Stimulated activated memory B cell treated with anti-CD40 and anti-IgM and Interleukin-4, amounts not matched to agents 10 μg/mL and 1 μg/mL and 100 μg/mL, for 72 hours (primary cell): ENCODE data around the gene HMX1.

Source experiments
- ATAC-seq: fragments of 150-1000 bp; cut with Tn5 transposase; 2 replicates; pipeline ENCODE4 v1.10.0; 2021
- H3K27ac Mint-ChIP-seq: one replicate; pipeline ENCODE4 v1.8.0; 2022; ENCODE audit warnings: mild to moderate bottlenecking, mixed read lengths
- H3K27me3 Mint-ChIP-seq: one replicate; pipeline ENCODE4 v1.8.0; 2022; ENCODE audit warnings: mixed read lengths
- H3K36me3 Mint-ChIP-seq: one replicate; pipeline ENCODE4 v1.8.0; 2022; ENCODE audit warnings: mixed read lengths
- H3K4me1 Mint-ChIP-seq: one replicate; pipeline ENCODE4 v1.8.0; 2022; ENCODE audit warnings: mixed read lengths
- H3K4me3 Mint-ChIP-seq: one replicate; pipeline ENCODE4 v1.8.0; 2022; ENCODE audit warnings: mild to moderate bottlenecking, moderate library complexity, mixed read lengths
- H3K9me3 Mint-ChIP-seq: one replicate; pipeline ENCODE4 v1.8.0; 2022; ENCODE audit warnings: mixed read lengths

The HMX1 gene

DNA sequence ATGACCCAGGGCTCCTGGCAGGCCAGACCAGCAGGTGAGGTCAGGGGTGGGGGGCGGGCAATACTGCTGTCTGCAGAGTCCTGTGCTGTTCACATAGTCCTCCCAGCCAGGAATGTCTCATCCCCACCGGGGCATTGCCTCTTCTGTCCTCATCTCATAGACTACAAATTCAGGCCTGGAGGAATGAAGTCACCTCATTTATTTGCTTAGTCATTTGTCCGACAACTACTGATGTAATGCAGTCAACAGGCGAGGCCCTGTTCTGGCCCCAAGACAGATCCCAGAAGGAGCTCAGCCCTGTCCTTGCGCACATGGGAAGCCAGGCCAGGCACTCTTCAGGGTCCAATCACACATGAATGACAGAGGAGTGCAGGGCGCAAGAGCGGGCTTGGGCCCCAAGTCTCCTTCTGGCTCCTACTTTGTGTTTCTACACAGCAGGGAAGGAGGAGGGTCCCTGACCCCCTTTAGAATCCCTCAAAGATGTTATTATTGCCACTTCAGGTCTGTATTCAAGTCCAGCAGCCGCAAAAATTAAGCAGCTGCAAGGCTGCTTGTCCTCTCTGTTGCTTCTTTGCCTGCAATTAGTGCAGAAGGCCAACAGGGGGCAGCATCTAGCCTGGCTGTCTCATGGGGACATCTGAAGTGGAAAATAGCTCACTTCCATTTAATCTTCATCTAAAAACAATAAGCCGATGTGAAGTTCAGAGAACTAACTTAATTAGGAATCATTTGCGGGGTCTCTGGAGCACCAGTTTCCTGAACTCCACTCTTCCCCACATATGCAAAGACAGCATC, 15.2 kb upstream of the HMX1 start:
- peaks cover 79% of the 10 kb centered on the region for H3K27me3 Mint-ChIP-seq

DNA sequence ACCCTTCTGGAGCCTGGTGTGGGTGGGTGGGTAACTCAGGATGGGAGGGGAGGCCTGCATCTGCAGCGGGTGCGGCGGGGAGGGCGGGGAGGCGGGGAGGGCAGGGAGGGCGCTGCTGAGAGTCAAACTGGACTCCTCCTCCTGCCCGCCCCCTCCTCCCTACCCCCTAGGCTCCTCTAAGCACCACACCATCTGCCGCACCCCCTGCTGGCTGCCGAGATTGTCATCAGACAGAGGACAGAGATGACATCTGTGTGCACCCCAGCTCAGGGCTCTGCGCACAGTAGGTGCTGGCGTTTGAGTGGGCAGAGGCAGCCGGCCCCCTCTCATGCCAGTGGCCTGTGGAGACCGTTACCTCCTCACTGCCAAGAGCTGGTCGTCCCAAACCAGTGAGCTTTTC, 10.6 kb upstream of the HMX1 start:
- H3K9me3 Mint-ChIP-seq, result peaks cover 5% of the 10 kb centered on the region
- H3K4me1 Mint-ChIP-seq, result no peaks in the 10 kb centered on the region
- no peak for ATAC-seq
- H3K27me3 Mint-ChIP-seq, result peaks cover 81% of the 10 kb centered on the region
- no peak overlapping the region for H3K4me3 Mint-ChIP-seq
- H3K27ac Mint-ChIP-seq, result no peak overlapping the region
- H3K36me3 Mint-ChIP-seq, result no peaks in the 10 kb centered on the region

More for the DNA sequence above, 15.2 kb upstream of the HMX1 start:
- no peaks in the 10 kb centered on the region for H3K4me1 Mint-ChIP-seq
- ATAC-seq, result no peak
- H3K4me3 Mint-ChIP-seq, result no peak overlapping the region
- no peaks in the 10 kb centered on the region for H3K9me3 Mint-ChIP-seq
- H3K36me3 Mint-ChIP-seq, result no peaks in the 10 kb centered on the region
- H3K27ac Mint-ChIP-seq, result no peak overlapping the region

DNA sequence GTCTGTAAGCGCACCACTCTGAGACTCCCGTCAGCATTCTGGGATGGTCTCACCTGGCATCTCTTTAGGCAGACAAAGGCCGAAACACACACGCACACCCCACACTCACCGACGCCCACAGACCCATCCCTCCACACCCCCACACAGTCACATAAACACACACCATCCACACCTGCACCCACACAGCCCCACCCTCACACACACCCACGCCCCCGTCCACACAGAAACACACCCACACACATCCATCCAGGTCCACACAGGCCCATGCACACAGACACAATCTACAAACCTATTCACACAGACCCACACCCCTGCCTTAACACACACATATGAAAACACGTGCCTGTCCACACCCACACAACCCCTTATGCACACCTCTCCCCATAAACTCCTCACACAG, 9.2 kb upstream of the HMX1 start:
- Mint-ChIP-seq H3K4me3 (no peak overlapping the region), H3K27ac (no peak overlapping the region), H3K36me3 (no peaks in the 10 kb centered on the region), H3K4me1 (no peaks in the 10 kb centered on the region), H3K27me3 (peaks cover 85% of the 10 kb centered on the region), H3K9me3 (peaks cover 5% of the 10 kb centered on the region)
- ATAC-seq, result no peak

DNA sequence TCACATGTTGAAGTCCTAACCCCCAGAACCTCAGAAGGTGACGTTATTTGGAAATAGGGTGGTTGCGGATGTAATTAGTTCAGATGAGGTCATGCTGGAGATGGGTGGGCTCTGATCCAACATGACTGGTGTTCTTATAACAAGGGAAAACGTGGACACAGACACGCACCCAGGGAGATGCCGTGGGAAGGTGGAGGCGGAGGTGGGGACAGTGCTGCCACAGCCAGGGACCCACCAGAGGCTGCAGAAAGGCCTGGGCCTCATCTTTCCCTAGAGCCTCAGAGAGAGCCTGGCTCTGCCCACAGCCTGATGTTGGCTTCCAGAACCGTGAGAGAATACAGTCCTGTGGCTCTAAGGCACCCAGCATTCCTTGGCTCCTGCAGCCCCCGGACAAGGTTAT, 7.9 kb upstream of the HMX1 start:
- ATAC-seq, result no peak

DNA sequence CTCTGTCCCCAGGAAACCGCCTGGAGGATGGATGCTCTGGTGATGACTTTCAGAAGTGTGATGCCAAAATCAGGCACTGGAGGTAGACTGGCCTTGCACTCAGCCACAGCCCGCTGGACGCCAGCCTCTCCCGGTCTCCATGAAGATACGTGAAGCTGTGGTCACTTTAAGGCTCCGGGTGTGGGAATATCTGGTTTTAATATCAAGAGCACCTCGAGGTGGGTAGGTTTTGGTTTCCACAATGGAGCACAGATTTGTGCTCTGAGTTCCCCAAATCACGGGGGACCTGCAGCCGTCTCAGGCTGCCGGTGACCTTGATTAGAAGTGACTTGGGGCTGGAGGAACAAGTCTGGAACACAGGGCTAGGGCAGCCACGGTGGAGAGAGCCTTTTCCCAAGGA, 6.8 kb upstream of the HMX1 start:
- H3K4me1 Mint-ChIP-seq, result no peaks in the 10 kb centered on the region
- ATAC-seq, result no peak
- H3K27me3 Mint-ChIP-seq, result peaks cover 94% of the 10 kb centered on the region
- peaks cover 6% of the 10 kb centered on the region for H3K36me3 Mint-ChIP-seq
- H3K27ac Mint-ChIP-seq, result no peak overlapping the region
- peaks cover 15% of the 10 kb centered on the region for H3K9me3 Mint-ChIP-seq
- no peak overlapping the region for H3K4me3 Mint-ChIP-seq

More for the DNA sequence above, 7.9 kb upstream of the HMX1 start:
- Mint-ChIP-seq H3K27me3 (peaks cover 94% of the 10 kb centered on the region), H3K27ac (no peak overlapping the region), H3K36me3 (peaks cover 6% of the 10 kb centered on the region), H3K9me3 (peaks cover 15% of the 10 kb centered on the region), H3K4me3 (no peak overlapping the region), H3K4me1 (no peaks in the 10 kb centered on the region)

DNA sequence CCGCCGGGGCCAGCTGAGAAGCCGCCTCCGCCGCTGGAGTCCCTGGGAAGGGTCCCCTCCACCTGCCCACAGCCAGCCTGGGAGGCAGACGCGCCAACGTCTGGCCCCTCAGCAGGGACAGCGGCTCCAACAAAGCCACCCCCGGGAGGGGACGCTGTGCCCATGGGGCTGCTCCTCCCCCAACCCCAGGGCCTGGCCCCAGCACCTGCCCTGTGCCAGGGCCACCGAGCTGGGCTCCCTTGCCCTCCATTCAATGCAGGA, 6.1 kb upstream of the HMX1 start:
- Mint-ChIP-seq H3K4me3 (no peak overlapping the region), H3K4me1 (no peaks in the 10 kb centered on the region), H3K27ac (no peak overlapping the region), H3K36me3 (peaks cover 6% of the 10 kb centered on the region), H3K9me3 (peaks cover 15% of the 10 kb centered on the region), H3K27me3 (peaks cover 94% of the 10 kb centered on the region)
- ATAC-seq, result no peak

DNA sequence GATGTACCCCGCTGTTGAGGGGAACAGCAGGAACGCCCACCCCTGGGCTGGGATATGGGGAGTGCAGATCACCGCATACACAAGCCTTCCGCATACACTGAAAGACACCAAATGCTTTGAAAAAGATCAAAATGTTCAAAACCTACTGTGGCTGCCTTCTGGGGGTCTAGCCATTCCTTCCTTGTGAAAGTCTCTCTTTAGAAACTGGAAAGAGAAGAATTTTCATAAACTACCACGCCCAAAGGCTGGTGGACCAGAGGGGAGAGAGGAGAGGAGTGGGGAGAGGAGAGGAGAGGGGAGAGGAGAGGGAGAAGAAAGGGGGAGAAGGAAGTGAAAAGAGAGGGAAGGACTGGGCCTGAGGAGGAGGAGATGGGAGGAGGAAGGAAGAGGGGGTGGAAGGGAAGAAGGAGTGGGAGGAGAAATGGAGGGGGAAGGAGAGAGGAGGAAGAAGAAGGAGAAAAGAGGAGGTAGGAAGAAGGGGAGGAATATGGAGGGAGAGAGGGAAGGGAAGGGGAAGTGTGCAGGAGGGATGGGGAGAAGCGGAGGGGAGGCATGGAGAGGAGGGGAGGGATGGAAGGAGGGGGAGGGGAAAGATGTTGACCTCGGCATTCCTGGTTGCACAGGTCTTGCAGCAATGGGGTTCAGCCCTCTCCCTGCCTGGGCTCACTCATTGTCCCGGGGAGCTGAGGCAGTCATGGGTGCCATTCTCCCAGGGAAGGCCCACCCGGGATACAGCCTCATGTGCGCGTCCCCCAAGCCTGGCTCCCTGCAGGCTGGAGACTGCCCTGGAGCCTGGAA, 5.5 kb upstream of the HMX1 start:
- H3K4me3 Mint-ChIP-seq, result no peak overlapping the region
- H3K27me3 Mint-ChIP-seq, result peaks cover 94% of the 10 kb centered on the region
- peaks cover 15% of the 10 kb centered on the region for H3K9me3 Mint-ChIP-seq
- no peak overlapping the region for H3K27ac Mint-ChIP-seq
- peaks cover 6% of the 10 kb centered on the region for H3K36me3 Mint-ChIP-seq
- no peak for ATAC-seq
- no peaks in the 10 kb centered on the region for H3K4me1 Mint-ChIP-seq

DNA sequence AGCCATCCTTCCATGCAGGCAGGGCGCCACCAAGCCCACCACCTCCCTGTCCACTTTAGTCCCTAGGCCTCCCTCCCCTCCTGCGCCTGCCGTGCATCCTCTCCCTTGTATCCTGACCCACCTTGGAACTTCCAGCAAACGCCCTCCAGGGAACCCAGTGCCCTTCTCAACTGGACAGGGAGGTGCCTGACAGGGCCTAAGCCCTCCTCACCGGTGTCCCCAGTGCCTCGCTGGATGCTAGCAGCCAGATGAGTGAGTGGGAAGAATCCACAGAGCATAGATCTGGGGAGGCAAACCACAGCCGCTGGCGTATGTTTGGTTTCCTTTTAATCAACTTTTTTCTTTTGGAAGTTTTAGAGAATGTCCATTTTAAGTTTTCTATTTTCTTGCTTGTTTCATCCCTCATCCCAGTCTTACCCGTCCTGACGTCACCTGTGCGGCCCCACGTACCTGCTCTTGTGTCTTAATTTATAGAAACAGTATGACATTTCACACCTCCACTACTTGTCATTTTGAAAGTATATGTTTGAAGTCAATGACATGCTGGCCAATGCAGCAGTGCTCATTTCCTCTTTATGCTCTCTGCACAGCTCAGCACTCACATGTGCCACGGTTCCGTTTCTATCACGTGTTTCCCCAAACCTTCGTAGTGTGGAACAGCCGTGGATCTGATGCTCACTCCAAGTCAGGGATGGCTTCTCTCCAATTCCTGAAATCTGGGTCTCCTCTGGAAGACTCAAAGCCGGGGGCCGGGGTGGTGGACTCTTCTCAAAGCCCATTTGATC, 3.4 kb upstream of the HMX1 start:
- ATAC-seq, result no peak
- Mint-ChIP-seq H3K27ac (no peak overlapping the region), H3K27me3 (peaks cover 89% of the 10 kb centered on the region), H3K9me3 (peaks cover 10% of the 10 kb centered on the region), H3K4me3 (no peak overlapping the region), H3K36me3 (peaks cover 6% of the 10 kb centered on the region), H3K4me1 (no peaks in the 10 kb centered on the region)

DNA sequence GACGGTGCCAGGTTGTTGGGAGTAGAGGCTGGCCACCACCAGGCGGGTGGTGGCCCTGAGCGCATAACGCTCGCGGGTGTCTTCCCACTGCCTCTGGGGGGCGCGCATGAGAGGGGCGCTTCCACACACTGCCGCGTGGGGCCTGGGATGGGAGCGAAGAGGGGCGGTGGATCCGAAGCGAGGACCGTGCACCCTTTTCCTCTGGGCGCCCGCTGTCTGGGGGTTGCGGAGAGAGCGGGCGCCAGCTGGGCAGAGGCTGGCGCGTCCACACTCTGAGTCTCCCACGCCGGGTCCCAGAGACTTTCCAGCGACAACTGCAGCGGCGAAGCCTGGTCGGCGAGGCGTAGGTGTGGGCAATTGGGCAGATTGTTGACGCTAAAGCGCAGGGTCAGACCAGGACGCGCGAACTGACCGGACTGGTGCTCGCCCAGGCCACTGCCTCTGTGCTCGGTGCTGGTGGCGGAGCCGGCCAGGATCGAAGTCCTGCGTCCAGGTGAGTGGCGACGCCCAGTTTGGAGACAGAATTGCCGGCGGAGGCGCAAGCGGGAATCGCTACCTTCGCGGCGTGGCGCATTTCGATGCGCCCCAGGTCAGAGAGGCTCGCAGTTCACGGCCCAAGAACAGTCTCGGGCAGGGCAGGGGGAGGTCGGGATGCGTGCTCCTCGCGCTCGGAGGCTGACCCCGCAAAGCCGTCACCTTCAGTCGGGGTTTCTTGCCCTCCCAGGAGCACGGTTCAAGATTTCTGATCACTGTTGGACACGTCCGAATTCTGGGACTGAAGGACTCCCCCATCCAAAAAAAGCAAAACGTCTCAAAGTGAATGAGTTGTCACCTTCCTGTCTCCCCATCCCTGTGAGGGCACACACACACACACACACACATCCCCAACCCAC, 2.6 kb upstream of the HMX1 start:
- no peaks in the 10 kb centered on the region for H3K4me1 Mint-ChIP-seq
- no peak overlapping the region for H3K4me3 Mint-ChIP-seq
- no peak for ATAC-seq
- peaks cover 90% of the 10 kb centered on the region for H3K27me3 Mint-ChIP-seq
- H3K36me3 Mint-ChIP-seq, result peaks cover 6% of the 10 kb centered on the region
- peaks cover 10% of the 10 kb centered on the region for H3K9me3 Mint-ChIP-seq
- H3K27ac Mint-ChIP-seq, result no peak overlapping the region

DNA sequence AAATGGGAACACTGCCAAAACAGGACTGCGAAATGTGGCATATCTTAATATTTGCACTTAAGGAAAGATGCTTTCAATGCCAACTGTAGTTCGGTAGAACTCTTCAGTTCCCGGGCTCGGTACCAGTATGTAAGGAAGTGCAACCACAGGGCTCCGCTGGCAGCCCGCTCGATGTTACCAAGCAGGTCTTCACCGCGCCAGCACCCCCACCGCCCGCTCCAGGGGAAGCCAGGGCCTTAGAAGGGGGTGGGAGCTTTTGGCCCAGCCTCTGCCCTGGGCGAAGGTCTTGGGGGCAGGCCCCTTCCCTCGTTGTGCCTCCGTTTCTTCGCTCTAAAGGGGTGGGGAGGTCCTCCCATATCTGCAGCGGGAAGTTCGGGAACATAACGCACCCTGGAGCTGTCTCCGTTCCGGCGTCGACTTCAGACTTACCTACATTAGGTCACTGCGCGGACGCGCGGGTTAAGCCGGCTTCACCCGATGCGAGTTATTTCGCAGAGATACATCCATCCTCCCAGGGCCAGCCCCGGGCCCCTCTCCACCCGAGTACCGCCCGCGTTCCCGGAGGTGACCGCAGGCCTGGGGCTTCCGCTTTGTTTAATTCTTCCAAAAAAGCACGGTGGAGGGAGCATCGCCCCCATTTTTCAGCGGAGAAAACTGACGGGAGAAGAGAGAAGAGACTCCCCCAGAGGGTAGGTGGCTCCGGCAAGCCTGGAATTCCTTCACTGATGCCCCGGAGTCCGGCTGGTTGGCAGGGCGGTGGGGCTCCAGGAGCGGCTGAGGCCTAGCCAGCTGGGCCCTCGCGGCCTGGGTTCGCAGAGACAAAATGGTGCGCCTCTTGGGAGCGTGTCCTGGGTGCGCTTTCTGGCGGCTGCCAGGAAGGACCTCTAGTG, 1.0 kb upstream of the HMX1 start:
- H3K36me3 Mint-ChIP-seq, result peaks cover 6% of the 10 kb centered on the region
- no peak overlapping the region for H3K4me3 Mint-ChIP-seq
- no peak for ATAC-seq
- peaks cover 10% of the 10 kb centered on the region for H3K9me3 Mint-ChIP-seq
- peaks cover 89% of the 10 kb centered on the region for H3K27me3 Mint-ChIP-seq
- no peak overlapping the region for H3K27ac Mint-ChIP-seq
- H3K4me1 Mint-ChIP-seq, result no peaks in the 10 kb centered on the region

DNA sequence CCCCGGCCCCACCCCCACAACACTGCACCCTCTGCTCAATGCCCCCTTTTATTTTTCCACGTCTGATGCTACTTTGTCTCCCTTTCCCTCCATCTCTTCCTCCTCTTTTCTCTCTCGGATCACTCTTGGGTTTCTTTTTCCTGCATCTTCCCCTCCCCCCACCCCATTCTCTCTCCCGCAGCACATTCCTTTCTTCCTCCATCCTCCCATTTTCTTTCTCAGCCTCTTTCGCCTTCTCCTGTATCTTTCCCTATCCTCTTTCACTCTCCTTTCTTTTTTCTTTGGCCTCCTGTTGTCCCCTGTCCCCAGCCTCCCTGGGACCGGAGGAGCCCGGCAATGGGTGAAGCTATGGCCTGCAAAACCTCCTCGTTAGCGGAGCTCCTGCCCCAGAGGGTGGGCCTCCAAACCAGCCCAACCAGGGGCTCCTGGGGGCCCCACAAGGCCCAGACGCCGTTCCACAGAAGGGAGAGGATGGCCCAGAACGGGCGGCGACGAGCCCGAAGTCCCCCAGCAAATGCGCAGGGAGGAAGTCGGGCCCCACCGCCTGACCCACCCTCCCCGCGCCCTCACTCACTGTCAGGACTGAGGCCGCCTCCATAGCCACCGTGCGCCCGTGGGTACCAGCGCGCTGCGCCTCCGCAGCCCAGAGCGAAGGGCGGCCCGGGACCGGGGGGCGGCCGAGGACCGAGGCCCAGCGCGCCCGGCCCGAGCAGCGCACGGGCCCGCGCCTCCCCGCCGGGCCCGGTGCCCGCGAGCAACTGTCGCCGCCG, 807 bp downstream of the HMX1 start:
- ATAC-seq, result no peak
- Mint-ChIP-seq H3K4me3 (no peak overlapping the region), H3K36me3 (peaks cover 6% of the 10 kb centered on the region), H3K9me3 (peaks cover 10% of the 10 kb centered on the region), H3K4me1 (peaks cover 5% of the 10 kb centered on the region), H3K27me3 (peaks cover 86% of the 10 kb centered on the region), H3K27ac (no peak overlapping the region)

DNA sequence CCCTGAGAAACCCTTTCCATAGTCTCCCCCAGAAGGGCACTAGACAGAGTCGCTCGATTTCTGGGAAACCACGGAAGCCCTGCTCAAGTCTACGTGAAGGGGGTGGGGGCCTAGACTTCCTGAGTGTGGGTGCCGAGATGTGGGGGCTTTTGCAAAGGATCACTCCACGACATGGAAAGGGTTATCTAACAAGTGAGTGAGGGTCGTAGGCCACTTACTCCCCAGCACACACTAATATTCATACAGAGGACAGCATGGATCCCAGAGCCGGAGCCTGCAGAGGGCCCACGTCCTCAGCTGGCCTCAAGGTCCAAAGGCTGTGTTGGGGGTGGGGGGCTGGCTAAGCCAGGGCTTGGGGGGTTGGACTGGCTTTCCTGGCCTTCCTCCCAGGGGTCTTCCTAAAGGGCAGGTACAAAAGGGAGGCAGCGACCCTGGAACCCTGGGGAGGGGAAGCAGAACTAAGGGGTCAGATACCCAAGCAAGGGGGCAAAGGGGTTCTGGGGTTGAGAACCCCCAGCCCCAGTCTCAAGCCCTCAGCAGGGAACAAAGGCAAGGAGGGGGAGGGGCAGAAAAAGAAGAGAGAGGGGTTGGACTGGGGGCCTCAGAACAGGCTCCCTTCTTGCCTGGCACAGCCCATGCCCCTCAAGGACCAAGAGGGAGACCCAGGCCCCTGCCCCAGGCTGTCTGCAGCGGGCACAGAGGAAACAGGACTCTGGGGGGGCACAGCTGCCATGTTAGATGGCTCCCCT, 1.6 kb downstream of the HMX1 start:
- H3K27ac Mint-ChIP-seq, result no peak overlapping the region
- H3K36me3 Mint-ChIP-seq, result peaks cover 3% of the 10 kb centered on the region
- peaks cover 5% of the 10 kb centered on the region for H3K4me1 Mint-ChIP-seq
- peaks cover 86% of the 10 kb centered on the region for H3K27me3 Mint-ChIP-seq
- no peak overlapping the region for H3K4me3 Mint-ChIP-seq
- H3K9me3 Mint-ChIP-seq, result peaks cover 3% of the 10 kb centered on the region
- ATAC-seq, result no peak
